BJ (cell line): ENCODE data around the gene SSC5D. TPM values are rescaled to one million over a fixed set of nuclear protein-coding genes. Genes with fewer than 3 reads are reported as not detected.

Experiments
- CTCF ChIA-PET: fragments of 350-600 bp; formaldehyde crosslinking; extraction: SDS; loops from one replicate; lab custom pipeline; 2021; ENCODE audit warnings: antibody characterized with exemption, inconsistent platforms; lab: Yijun Ruan, JAX
- POLR2A ChIA-PET: fragments of 300-600 bp; sonication (Branson Sonifier 250); formaldehyde crosslinking; extraction: SDS; loops from one replicate; lab custom pipeline; 2021; ENCODE audit warnings: antibody characterized with exemption; lab: Charles Lee
- DNase-seq: peaks from one replicate; pipeline ENCODE4 v3.0.0-alpha.2; 2011; ENCODE audit warnings: low read depth
- H3K27me3 ChIP-seq: 2 replicates; pipeline ENCODE4 v1.6.0; 2011; ENCODE audit warnings: low read length; ENCODE audit not compliant: control insufficient read depth, insufficient read depth
- H3K36me3 ChIP-seq: 2 replicates; pipeline ENCODE4 v1.5.1; 2011; ENCODE audit warnings: low read length; ENCODE audit not compliant: control insufficient read depth, insufficient read depth
- H3K4me3 ChIP-seq: 2 replicates; pipeline ENCODE4 v1.5.1; 2011; ENCODE audit warnings: low read depth, mild to moderate bottlenecking, control low read depth, low read length
- polyA plus RNA-seq: library from polyadenylated mRNA; depleted of rRNA; stranded (reverse); fragments of >200 nt; gene quantifications from 2 replicates; pipeline ENCODE4 v1.2.3, GENCODE V29; 2011
- TF ChIP-seq, protein P1 (sequence below): IDR thresholded peaks from 2 replicates; pipeline ENCODE4 v1.5.1; 2011; ENCODE audit warnings: low read depth, mild to moderate bottlenecking, control low read depth, inconsistent platforms, low read length, moderate library complexity; ENCODE audit not compliant: insufficient read depth

Gene SSC5D
- polyA plus RNA-seq, 1 experiment: 8.2 TPM

DNA sequence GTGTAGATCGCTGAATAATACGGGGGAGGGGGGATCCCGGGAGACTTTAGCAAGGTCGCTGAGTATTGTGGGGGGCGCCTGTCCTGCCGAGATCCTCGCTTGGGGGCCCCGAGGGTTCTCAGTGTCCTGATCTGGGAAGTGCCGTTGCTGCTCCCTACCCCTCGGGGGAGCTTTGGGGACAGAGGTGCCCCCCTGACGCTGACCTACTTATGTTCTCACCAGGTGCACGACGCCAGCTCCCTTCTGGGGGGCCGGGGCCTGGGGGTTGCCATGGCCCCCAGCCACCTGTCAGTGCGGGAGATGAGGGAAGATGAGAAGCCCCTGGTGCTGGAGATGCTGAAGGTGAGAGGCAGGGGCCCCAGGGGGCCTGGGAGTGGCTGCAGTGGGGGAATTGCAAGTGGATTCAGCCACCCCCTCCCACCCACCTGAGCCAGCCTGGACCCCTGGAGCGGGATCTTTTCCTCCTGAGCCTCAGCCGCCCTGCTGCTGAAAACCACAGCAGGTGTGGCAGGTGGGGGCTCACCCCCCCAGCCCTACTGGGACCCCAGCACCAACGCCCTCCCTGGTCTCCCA, 2.7 kb upstream of the SSC5D start:
- POLR2A ChIA-PET: interaction anchor here (0.6 kb wide), 1 partner anchor 119 kb away, joined by 3 read pairs; no protein-coding TSS in a partner anchor
- no peak for DNase-seq
- TF ChIP-seq, protein P1, sequence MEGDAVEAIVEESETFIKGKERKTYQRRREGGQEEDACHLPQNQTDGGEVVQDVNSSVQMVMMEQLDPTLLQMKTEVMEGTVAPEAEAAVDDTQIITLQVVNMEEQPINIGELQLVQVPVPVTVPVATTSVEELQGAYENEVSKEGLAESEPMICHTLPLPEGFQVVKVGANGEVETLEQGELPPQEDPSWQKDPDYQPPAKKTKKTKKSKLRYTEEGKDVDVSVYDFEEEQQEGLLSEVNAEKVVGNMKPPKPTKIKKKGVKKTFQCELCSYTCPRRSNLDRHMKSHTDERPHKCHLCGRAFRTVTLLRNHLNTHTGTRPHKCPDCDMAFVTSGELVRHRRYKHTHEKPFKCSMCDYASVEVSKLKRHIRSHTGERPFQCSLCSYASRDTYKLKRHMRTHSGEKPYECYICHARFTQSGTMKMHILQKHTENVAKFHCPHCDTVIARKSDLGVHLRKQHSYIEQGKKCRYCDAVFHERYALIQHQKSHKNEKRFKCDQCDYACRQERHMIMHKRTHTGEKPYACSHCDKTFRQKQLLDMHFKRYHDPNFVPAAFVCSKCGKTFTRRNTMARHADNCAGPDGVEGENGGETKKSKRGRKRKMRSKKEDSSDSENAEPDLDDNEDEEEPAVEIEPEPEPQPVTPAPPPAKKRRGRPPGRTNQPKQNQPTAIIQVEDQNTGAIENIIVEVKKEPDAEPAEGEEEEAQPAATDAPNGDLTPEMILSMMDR: no peak
- Histone ChIP-seq H3K36me3 (peaks cover 5% of the 10 kb centered on the region), H3K4me3 (peak overlapping the region; percentile 82), H3K27me3 (no peaks in the 10 kb centered on the region)
- CTCF ChIA-PET: interaction anchor here (0.7 to 10.9 kb wide), 4 partner anchors 18 to 32 kb away, joined by 4 to 106 read pairs (median 13); no protein-coding TSS in a partner anchor

DNA sequence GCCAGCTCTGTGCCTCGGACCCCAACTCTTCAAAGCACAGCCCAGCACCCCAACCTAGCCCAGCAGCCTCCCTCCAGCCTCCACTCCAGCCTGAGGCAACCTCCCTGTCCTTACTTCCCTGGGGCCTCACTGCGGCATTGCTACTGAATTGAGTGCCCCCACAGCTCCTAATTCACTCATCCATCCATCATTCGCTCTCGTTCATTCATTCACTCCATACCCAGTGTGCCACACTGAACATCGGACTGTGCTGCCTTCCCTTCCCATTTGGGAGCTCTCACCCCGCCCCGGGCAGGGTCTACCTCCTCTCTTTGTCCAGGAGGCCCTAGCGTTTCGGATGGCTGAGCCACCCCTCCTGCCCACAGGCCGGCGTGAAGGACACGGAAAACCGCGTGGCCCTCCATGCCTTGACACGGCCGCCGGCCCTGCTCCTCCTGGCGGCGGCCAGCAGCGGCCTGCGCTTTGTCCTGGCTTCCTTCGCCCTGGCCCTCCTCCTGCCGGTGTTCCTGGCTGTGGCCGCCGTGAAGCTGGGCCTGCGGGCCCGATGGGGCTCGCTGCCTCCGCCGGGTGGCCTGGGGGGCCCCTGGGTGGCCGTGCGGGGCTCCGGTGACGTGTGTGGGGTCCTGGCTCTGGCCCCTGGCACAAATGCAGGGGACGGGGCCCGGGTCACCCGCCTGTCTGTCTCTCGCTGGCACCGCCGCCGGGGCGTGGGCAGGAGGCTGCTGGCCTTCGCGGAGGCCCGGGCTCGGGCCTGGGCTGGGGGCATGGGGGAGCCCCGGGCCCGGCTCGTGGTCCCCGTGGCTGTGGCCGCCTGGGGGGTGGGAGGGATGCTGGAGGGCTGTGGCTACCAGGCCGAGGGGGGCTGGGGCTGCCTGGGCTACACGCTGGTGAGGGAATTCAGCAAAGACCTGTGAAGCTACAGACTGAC, 1.9 kb upstream of the SSC5D start:
- TF ChIP-seq, protein P1: no peak
- no peaks in the 10 kb centered on the region for H3K27me3 ChIP-seq
- ChIA-PET CTCF (interaction anchor here (2.9 to 10.9 kb wide), 3 partner anchors 18 to 19 kb away, joined by 11 to 106 read pairs (median 24); no protein-coding TSS in a partner anchor), POLR2A (no interaction called here)
- peak overlapping the region; percentile 82; the same call in 1 of the 2 replicates for H3K4me3 ChIP-seq
- peaks cover 4% of the 10 kb centered on the region for H3K36me3 ChIP-seq
- DNase-seq: no peak

DNA sequence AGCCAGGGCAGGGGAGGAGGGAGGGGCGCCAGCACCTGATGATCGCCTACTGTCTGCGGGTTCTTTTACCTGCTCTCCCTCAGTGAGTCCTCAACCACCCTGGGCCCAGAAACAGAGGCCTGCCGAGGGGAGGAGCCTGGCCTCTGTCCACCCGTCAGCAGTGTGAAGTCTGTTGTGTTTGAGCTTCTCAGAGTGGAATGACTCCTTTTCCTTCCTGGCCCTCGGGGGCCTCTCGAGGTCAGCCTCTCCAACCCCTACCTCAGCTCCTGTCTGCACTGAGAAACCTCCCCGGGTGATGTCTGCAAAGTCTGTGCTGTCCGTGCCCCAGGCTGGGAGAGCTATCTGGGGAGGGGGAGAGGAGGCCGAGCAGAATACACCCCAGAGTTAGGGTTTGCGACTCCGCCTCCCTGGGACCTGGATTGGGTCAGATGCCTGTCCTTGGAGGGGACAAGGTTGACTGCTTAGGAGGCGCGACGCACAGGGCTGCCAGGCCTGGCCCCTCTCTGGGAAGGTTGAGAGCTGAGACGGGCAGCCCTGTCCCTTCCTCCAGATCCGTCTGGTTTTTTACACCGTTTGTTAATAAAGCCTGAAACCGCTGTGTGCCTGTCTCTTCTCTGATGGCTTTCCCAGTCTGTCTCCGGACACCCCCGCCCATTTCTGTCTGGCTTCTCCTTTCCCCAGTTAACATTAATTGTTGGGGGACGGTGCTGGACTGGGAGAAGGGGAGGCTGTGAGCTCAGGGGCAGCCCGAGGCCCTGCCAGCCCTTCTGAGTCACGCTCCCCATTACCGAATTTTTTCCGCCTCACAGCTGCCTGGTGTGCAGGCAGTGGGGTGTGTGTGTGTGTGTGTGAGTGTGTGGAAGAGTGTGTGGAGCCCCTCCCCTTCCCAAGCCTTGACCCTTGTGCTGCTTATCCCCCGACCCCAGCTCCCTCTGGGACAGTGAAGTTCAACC, 989 bp upstream of the SSC5D start:
- peak; percentile 82 for DNase-seq
- POLR2A ChIA-PET: interaction anchor here (0.6 to 1.8 kb wide), 3 partner anchors 10 to 33 kb away, joined by 3 to 5 read pairs (median 5); partner anchors contain the start of gene ZNF628
- CTCF ChIA-PET: interaction anchor here (0.5 to 10.9 kb wide), 6 partner anchors 9 to 345 kb away, joined by 3 to 106 read pairs (median 4); partner anchors contain the start of genes ISOC2 and ZNF784

DNA sequence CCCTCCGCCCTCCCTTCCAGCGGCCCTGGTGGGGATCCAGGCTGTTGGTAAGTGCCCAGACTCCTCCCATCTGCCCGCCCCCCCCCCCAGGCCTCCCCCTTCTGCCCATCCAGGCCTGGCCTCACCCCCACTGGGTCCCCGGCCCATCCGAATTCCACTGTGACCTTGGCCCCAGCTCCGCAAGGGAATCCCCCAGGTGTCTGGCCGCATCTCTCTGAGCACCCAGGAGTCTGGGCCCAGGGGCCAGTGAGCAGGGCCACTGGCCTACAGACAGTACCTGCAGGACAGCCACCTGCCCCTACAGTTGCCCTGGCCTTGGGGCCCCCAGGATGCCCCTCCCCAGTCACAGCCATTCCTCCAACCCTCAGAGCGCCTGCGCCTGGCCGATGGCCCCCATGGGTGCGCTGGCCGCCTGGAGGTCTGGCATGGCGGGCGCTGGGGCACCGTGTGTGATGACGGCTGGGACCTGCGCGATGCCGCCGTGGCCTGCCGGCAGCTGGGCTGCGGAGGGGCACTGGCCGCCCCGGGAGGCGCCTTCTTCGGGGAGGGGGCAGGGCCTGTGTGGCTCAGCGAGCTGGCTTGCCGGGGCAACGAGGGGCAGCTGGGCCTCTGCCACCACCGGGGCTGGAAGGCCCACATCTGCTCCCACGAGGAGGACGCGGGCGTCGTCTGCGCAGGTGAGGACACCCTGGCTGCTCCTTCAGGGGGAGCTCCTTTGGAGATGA, 912 bp downstream of the SSC5D start:
- DNase-seq: no peak
- ChIA-PET CTCF (interaction anchor here (1.5 to 10.9 kb wide), 5 partner anchors 15 to 165 kb away, joined by 4 to 106 read pairs (median 10); partner anchors contain the start of gene ZNF865), POLR2A (interaction anchor here (0.6 to 1.8 kb wide), 2 partner anchors 22 to 110 kb away, joined by 5 read pairs; partner anchors contain the start of gene FIZ1)
- H3K36me3 ChIP-seq: no peaks in the 10 kb centered on the region; the same call in 1 of the 2 replicates
- peak overlapping the region; percentile 39 for H3K4me3 ChIP-seq
- TF ChIP-seq, protein P1: no peak
- H3K27me3 ChIP-seq: no peaks in the 10 kb centered on the region

More for the DNA sequence above, 989 bp upstream of the SSC5D start:
- TF ChIP-seq, protein P1: no peak
- Histone ChIP-seq H3K27me3 (no peaks in the 10 kb centered on the region), H3K4me3 (peak overlapping the region; percentile 26), H3K36me3 (peaks cover 3% of the 10 kb centered on the region)
